Measurements from ENCODE around the gene DOK7.

DOK7 gene

DNA sequence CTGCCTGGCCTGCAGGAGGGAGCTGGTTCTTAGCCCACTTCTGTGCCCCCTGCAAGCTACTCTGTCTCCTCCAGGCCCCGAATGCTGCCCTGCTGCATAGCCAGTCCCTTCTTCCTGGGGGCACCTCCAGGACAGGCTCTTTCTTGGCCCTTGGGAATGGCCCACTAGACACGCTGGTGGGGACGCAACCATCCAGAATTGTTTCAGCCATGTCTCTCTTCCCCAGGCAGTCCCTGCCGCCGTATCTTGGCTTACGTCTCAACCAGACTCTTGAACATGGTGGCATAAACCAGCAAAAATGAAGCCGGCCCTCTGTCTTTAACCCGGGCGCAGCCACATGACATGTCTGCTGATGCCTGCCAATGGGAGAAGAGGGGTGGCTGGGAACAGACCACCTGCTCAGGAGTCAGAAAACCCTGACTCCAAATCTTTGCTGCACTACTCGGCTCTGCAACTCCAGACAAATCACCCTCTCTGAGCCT lies 60.1 kb downstream of the DOK7 start:
- Histone ChIP-seq H3K18ac (ENCODE audit: low read length) (no peak overlapping the region), H4K8ac (ENCODE audit: low read depth, low read length) (no peak overlapping the region), H3K4me2 (ENCODE audit: low read length) (no peak overlapping the region), H4K91ac (ENCODE audit: low read depth, low read length) (no peak overlapping the region), H2AFZ (ENCODE audit: insufficient read depth, low read length, poor library complexity) (no peak overlapping the region), H3K9ac (ENCODE audit: low read length) (no peak overlapping the region), H3K27ac (ENCODE audit: low read depth, low read length) (no peak overlapping the region), H3K27me3 (ENCODE audit: insufficient read depth, low read length) (no peaks in the 10 kb centered on the region), H3K79me1 (ENCODE audit: low read length) (no peaks in the 10 kb centered on the region), H3K4me1 (ENCODE audit: control insufficient read depth in 1 of 2, insufficient read depth in 2 of 2, low read length in 2 of 2) (no peaks in the 10 kb centered on the region), H3K14ac (ENCODE audit: low read length) (no peak overlapping the region), H2AK5ac (ENCODE audit: low read length) (no peak overlapping the region), H2BK5ac (ENCODE audit: low read depth, low read length, poor library complexity) (no peak overlapping the region), H3K4me3 (ENCODE audit: low read depth, low read length) (no peak overlapping the region), H2BK120ac (ENCODE audit: insufficient read depth, low read length, poor library complexity) (no peak overlapping the region), H4K12ac (ENCODE audit: low read depth, low read length) (no peak overlapping the region), H3K9me3 (ENCODE audit: insufficient read depth, low read depth, low read length) (no peaks in the 10 kb centered on the region), H3K4ac (ENCODE audit: low read depth, low read length) (no peak overlapping the region), H3K36me3 (ENCODE audit: control insufficient read depth in 1 of 2, insufficient read depth in 2 of 2, low read length in 2 of 2) (peaks cover 70 to 77% of the 10 kb centered on the region in 2 experiments), H3K23ac (ENCODE audit: low read length) (no peak overlapping the region), H2BK12ac (ENCODE audit: low read length) (no peak overlapping the region), H3K79me2 (ENCODE audit: control insufficient read depth, insufficient read depth, low read length, poor library complexity) (no peaks in the 10 kb centered on the region)
- WGBS (ENCODE audit: extremely low coverage, insufficient coverage, insufficient read length) = no CpG with 5 or more reads among the region's 10 CpGs
- DNase-seq = no peak

DNA sequence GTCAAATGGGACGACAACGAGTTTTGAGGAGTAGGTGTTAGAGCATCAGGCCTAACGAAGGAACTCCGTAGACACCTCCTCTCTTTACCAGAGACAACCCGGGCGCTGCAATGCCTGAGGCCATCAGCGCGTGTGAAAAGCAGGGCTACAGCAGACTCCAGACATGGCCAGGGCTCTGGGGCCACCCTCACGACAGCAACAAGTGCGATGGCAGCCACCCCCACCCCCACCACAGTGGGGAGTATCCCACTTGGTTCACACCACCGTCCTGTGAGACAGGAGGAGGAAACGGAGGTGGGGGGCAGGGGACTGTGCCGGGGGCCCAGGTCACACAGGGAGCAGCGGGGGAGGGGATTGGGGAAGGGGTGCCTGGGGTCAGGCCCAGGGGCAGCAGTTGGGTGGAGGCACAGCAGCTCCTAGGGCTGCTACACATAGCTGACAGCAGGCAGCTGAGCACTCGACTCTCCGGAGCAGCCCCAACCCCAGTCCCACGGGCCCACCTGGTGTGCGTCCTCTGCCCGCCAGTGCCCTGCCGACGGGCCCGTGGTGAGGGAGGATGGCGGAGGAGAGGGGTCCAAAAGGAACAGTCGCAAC lies 60.6 kb downstream of the DOK7 start:
- Histone ChIP-seq H3K23ac (ENCODE audit: low read length) (no peak overlapping the region), H3K27me3 (ENCODE audit: insufficient read depth, low read length) (no peaks in the 10 kb centered on the region), H2BK12ac (ENCODE audit: low read length) (no peak overlapping the region), H2BK120ac (ENCODE audit: insufficient read depth, low read length, poor library complexity) (no peak overlapping the region), H3K79me2 (ENCODE audit: control insufficient read depth, insufficient read depth, low read length, poor library complexity) (peaks cover 3% of the 10 kb centered on the region), H4K8ac (ENCODE audit: low read depth, low read length) (no peak overlapping the region), H3K9ac (ENCODE audit: low read length) (no peak overlapping the region), H2AK5ac (ENCODE audit: low read length) (no peak overlapping the region), H2AFZ (ENCODE audit: insufficient read depth, low read length, poor library complexity) (no peak overlapping the region), H3K9me3 (ENCODE audit: insufficient read depth, low read depth, low read length) (peaks cover 1% of the 10 kb centered on the region), H3K4me3 (ENCODE audit: low read depth, low read length) (no peak overlapping the region), H3K18ac (ENCODE audit: low read length) (no peak overlapping the region), H3K14ac (ENCODE audit: low read length) (no peak overlapping the region), H3K27ac (ENCODE audit: low read depth, low read length) (no peak overlapping the region), H3K79me1 (ENCODE audit: low read length) (no peaks in the 10 kb centered on the region), H4K12ac (ENCODE audit: low read depth, low read length) (no peak overlapping the region), H3K4me2 (ENCODE audit: low read length) (no peak overlapping the region), H3K4me1 (ENCODE audit: control insufficient read depth in 1 of 2, insufficient read depth in 2 of 2, low read length in 2 of 2) (no peaks in the 10 kb centered on the region), H3K36me3 (ENCODE audit: control insufficient read depth in 1 of 2, insufficient read depth in 2 of 2, low read length in 2 of 2) (peaks cover 71 to 77% of the 10 kb centered on the region in 2 experiments), H2BK5ac (ENCODE audit: low read depth, low read length, poor library complexity) (no peak overlapping the region), H3K4ac (ENCODE audit: low read depth, low read length) (no peak overlapping the region), H4K91ac (ENCODE audit: low read depth, low read length) (no peak overlapping the region)
- DNase-seq = no peak
- no CpG with 5 or more reads among the region's 24 CpGs for WGBS (ENCODE audit: extremely low coverage, insufficient coverage, insufficient read length)

DNA sequence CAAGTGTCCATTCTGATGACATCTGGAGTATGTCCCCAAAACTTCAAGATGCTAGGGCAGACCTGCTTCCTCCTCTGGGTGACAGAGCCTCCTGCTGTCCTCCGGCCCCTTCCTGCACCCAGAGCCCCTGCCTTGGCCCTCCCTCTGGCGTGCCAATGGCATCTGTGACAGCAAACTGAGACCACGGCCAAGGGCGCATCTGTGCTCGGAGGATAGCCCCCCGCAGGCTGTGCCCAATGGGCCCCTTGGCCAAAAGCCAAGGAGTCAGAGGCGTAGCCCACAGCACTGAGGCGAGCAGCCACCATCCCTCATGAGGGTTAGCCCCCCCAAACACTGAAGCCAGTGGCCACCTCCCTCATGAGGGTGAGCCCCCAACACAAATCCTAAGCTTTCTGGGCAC lies 61.2 kb downstream of the DOK7 start:
- Histone ChIP-seq H2AFZ (ENCODE audit: insufficient read depth, low read length, poor library complexity) (no peak overlapping the region), H3K4me1 (ENCODE audit: control insufficient read depth in 1 of 2, insufficient read depth in 2 of 2, low read length in 2 of 2) (no peaks in the 10 kb centered on the region), H3K79me1 (ENCODE audit: low read length) (no peaks in the 10 kb centered on the region), H4K12ac (ENCODE audit: low read depth, low read length) (no peak overlapping the region), H3K4ac (ENCODE audit: low read depth, low read length) (no peak overlapping the region), H3K14ac (ENCODE audit: low read length) (no peak overlapping the region), H4K91ac (ENCODE audit: low read depth, low read length) (no peak overlapping the region), H3K36me3 (ENCODE audit: control insufficient read depth in 1 of 2, insufficient read depth in 2 of 2, low read length in 2 of 2) (peaks cover 67 to 75% of the 10 kb centered on the region in 2 experiments), H4K8ac (ENCODE audit: low read depth, low read length) (no peak overlapping the region), H3K9ac (ENCODE audit: low read length) (no peak overlapping the region), H3K79me2 (ENCODE audit: control insufficient read depth, insufficient read depth, low read length, poor library complexity) (peaks cover 3% of the 10 kb centered on the region), H3K27ac (ENCODE audit: low read depth, low read length) (no peak overlapping the region), H3K4me3 (ENCODE audit: low read depth, low read length) (no peak overlapping the region), H2BK12ac (ENCODE audit: low read length) (no peak overlapping the region), H2AK5ac (ENCODE audit: low read length) (no peak overlapping the region), H3K9me3 (ENCODE audit: insufficient read depth, low read depth, low read length) (peaks cover 1% of the 10 kb centered on the region), H3K23ac (ENCODE audit: low read length) (no peak overlapping the region), H3K27me3 (ENCODE audit: insufficient read depth, low read length) (no peaks in the 10 kb centered on the region), H3K18ac (ENCODE audit: low read length) (no peak overlapping the region), H2BK5ac (ENCODE audit: low read depth, low read length, poor library complexity) (no peak overlapping the region), H3K4me2 (ENCODE audit: low read length) (no peak overlapping the region), H2BK120ac (ENCODE audit: insufficient read depth, low read length, poor library complexity) (no peak overlapping the region)
- DNase-seq = no peak
- no CpG with 5 or more reads among the region's 8 CpGs for WGBS (ENCODE audit: extremely low coverage, insufficient coverage, insufficient read length)

DNA sequence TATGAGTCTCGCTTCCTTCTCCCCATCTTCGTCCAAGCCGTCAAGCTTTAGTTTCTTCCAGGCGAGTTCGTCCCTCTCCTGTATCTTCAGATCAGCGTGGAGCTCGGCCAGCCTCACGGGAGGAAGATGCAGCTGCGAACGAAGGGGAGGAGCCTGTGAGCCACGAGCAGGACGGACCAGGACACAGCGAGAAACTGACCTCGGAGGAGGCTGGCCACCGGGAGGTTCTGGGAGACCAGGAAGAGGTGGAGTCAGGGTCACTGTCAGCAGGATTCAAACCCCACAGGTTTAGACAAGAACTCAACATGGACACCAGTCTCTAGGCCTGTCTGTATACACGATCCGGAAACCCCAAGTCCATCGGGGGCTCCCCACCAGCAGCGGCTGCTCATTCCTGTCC lies 61.8 kb downstream of the DOK7 start:
- Histone ChIP-seq H3K79me1 (ENCODE audit: low read length) (no peaks in the 10 kb centered on the region), H3K4me2 (ENCODE audit: low read length) (no peak overlapping the region), H3K18ac (ENCODE audit: low read length) (no peak overlapping the region), H3K27me3 (ENCODE audit: insufficient read depth, low read length) (no peaks in the 10 kb centered on the region), H2BK120ac (ENCODE audit: insufficient read depth, low read length, poor library complexity) (no peak overlapping the region), H3K23ac (ENCODE audit: low read length) (no peak overlapping the region), H2AK5ac (ENCODE audit: low read length) (no peak overlapping the region), H3K36me3 (ENCODE audit: control insufficient read depth in 1 of 2, insufficient read depth in 2 of 2, low read length in 2 of 2) (peaks cover 61 to 75% of the 10 kb centered on the region in 2 experiments), H3K4me3 (ENCODE audit: low read depth, low read length) (no peak overlapping the region), H2AFZ (ENCODE audit: insufficient read depth, low read length, poor library complexity) (no peak overlapping the region), H3K4me1 (ENCODE audit: control insufficient read depth in 1 of 2, insufficient read depth in 2 of 2, low read length in 2 of 2) (peaks cover 0 to 3% of the 10 kb centered on the region in 2 experiments), H3K9me3 (ENCODE audit: insufficient read depth, low read depth, low read length) (peaks cover 1% of the 10 kb centered on the region), H3K4ac (ENCODE audit: low read depth, low read length) (no peak overlapping the region), H3K27ac (ENCODE audit: low read depth, low read length) (no peak overlapping the region), H3K79me2 (ENCODE audit: control insufficient read depth, insufficient read depth, low read length, poor library complexity) (peaks cover 3% of the 10 kb centered on the region), H4K91ac (ENCODE audit: low read depth, low read length) (no peak overlapping the region), H3K9ac (ENCODE audit: low read length) (no peak overlapping the region), H4K12ac (ENCODE audit: low read depth, low read length) (no peak overlapping the region), H2BK5ac (ENCODE audit: low read depth, low read length, poor library complexity) (no peak overlapping the region), H3K14ac (ENCODE audit: low read length) (no peak overlapping the region), H4K8ac (ENCODE audit: low read depth, low read length) (no peak overlapping the region), H2BK12ac (ENCODE audit: low read length) (no peak overlapping the region)
- no peak for DNase-seq
- WGBS (ENCODE audit: extremely low coverage, insufficient coverage, insufficient read length) = no CpG with 5 or more reads among the region's 19 CpGs
